GM12878 (cell line): Measurements from ENCODE around the gene EPB41L1. TPM values are rescaled to one million over a fixed set of nuclear protein-coding genes. Genes with fewer than 3 reads are reported as not detected.
A peak's percentile ranks its signal among the peaks of the same experiment; 100 is the strongest.

ENCODE experiments used
- ATAC-seq: fragments of 200-7000 bp; cut with Tn5 transposase; 3 replicates; pipeline ENCODE4 v1.9.1; 2020; ENCODE audit warnings: mild to moderate bottlenecking, moderate library complexity
- BruUV-seq: library from RNA; stranded (reverse); fragments of 400-500 nt; replicated peaks from 2 replicates; lab custom pipeline; 2021; lab: Mats Ljungman, UMichigan
- CTCF ChIA-PET: fragments of 300-600 bp; sonication (Branson Sonifier 250); formaldehyde crosslinking; extraction: SDS; loops from one replicate; lab custom pipeline; 2021; ENCODE audit warnings: inconsistent platforms; lab: Yijun Ruan, JAX
- POLR2A ChIA-PET: fragments of 350-600 bp; formaldehyde crosslinking; extraction: SDS; loops from one replicate; lab custom pipeline; 2021; ENCODE audit warnings: inconsistent platforms; lab: Charles Lee
- RAD21 ChIA-PET: fragments of 300-600 bp; sonication (Branson Sonifier 250); formaldehyde crosslinking; loops from one replicate; lab custom pipeline; 2023; ENCODE audit warnings: antibody characterized with exemption; ENCODE audit not compliant: unreplicated experiment; lab: Charles Lee
- SMC1A ChIA-PET: fragments of 300-600 bp; sonication (Branson Sonifier 250); formaldehyde crosslinking; loops from one replicate; lab custom pipeline; 2023; ENCODE audit not compliant: unreplicated experiment, uncharacterized antibody; lab: Charles Lee
- DNase-seq: peaks from one replicate; pipeline ENCODE4 v3.0.0-alpha.2; 2011; ENCODE audit warnings: low read depth, low spot score
- FAIRE-seq: peaks from 3 replicates; lab custom pipeline; 2011; peaks lifted over from hg19 to GRCh38; lab: Jason Lieb, UNC
- H2AFZ ChIP-seq: 2 replicates; pipeline ENCODE4 v1.6.0; 2011; ENCODE audit warnings: low read depth, low read length, control low read depth; ENCODE audit not compliant: control insufficient read depth
- H3K27ac ChIP-seq: 2 replicates; pipeline ENCODE4 v1.5.1; 2011; ENCODE audit warnings: control low read depth; ENCODE audit not compliant: control insufficient read depth, insufficient read depth
- H3K27me3 ChIP-seq, 2 experiments: replicated peaks in 1 of 2; 2 replicates each; pipeline versions ENCODE4 v1.6.0 to v1.6.1; 2011; ENCODE audit warnings: low read length in 1 of 2; ENCODE audit not compliant: control insufficient read depth in 2 of 2, insufficient read depth in 2 of 2
- H3K36me3 ChIP-seq, 2 experiments: 2 replicates each; pipeline ENCODE4 v1.5.1; 2011; ENCODE audit warnings: low read length in 1 of 2; ENCODE audit not compliant: control insufficient read depth in 2 of 2, insufficient read depth in 2 of 2
- H3K4me1 ChIP-seq: 2 replicates; pipeline ENCODE4 v1.6.1; 2011; ENCODE audit warnings: mild to moderate bottlenecking, low read length, moderate library complexity, mixed read lengths; ENCODE audit not compliant: control insufficient read depth, insufficient read depth
- H3K4me2 ChIP-seq: 2 replicates; pipeline ENCODE4 v1.6.0; 2011; ENCODE audit warnings: control low read depth; ENCODE audit not compliant: control insufficient read depth, insufficient read depth
- H3K4me3 ChIP-seq: fragments of 200-600 bp; sonication (generic); 2 replicates; pipeline ENCODE4 v1.5.1; 2016
- H3K79me2 ChIP-seq: 2 replicates; pipeline ENCODE4 v1.6.0; 2011; ENCODE audit warnings: low read length; ENCODE audit not compliant: control insufficient read depth, insufficient read depth
- H3K9ac ChIP-seq: 2 replicates; pipeline ENCODE4 v1.8.0; 2011; ENCODE audit warnings: low read length, control low read depth, mixed read lengths; ENCODE audit not compliant: control insufficient read depth, insufficient read depth
- H3K9me3 ChIP-seq: replicated peaks from 3 replicates; pipeline ENCODE4 v1.5.1; 2011; ENCODE audit warnings: mild to moderate bottlenecking, low read length; ENCODE audit not compliant: control insufficient read depth, insufficient read depth
- H4K20me1 ChIP-seq: 2 replicates; pipeline ENCODE4 v1.6.0; 2011; ENCODE audit not compliant: control insufficient read depth, insufficient read depth
- JUND ChIP-seq: IDR thresholded peaks from 2 replicates; pipeline ENCODE4 v1.6.1; 2012; ENCODE audit warnings: low read depth, mild to moderate bottlenecking, low read length, improper control_type of control experiment, moderate library complexity
- NFYA ChIP-seq: IDR thresholded peaks from 2 replicates; pipeline ENCODE4 v1.6.1; 2011; ENCODE audit warnings: low read depth, mild to moderate bottlenecking, low read length, improper control_type of control experiment, borderline replicate concordance
- RAD21 ChIP-seq: IDR thresholded peaks from 2 replicates; pipeline ENCODE4 v1.6.1; 2011; ENCODE audit warnings: mild to moderate bottlenecking, low read depth, low read length, moderate library complexity; ENCODE audit not compliant: insufficient read depth
- RBBP5 ChIP-seq: fragments of 200-600 bp; sonication (generic); conservative IDR thresholded peaks from 2 replicates; pipeline ENCODE4 v1.6.1; 2016
- SIX5 ChIP-seq: IDR thresholded peaks from 2 replicates; pipeline ENCODE4 v1.6.1; 2011; ENCODE audit warnings: mild to moderate bottlenecking, low read depth, low read length, moderate library complexity; ENCODE audit not compliant: severe bottlenecking
- SMC3 ChIP-seq: IDR thresholded peaks from 2 replicates; pipeline ENCODE4 v1.6.1; 2011; ENCODE audit warnings: low read length, improper control_type of control experiment, borderline replicate concordance
- WGBS: methylation state at CpG from one replicate; pipeline ENCODE4 v1.1.6; 2016; ENCODE audit warnings: low lambda C conversion rate; ENCODE audit not compliant: insufficient replicate concordance, insufficient coverage; ENCODE audit errors: missing lambda C conversion rate; 5-methylcytosine and 5-hydroxymethylcytosine counted together
- in situ Hi-C: fragments of 300-500 bp; cut with MboI; formaldehyde crosslinking; loops from 9 replicates; pipeline ENCODE4 v1.14.3; 2018; ENCODE audit warnings: mixed read lengths
- intact Hi-C: fragments of 100-400 bp; cut with micrococcal nuclease; formaldehyde crosslinking; loops from one replicate; pipeline ENCODE4 v1.14.2; 2022; ENCODE audit not compliant: unreplicated experiment
- polyA plus RNA-seq, 11 experiments: library from polyadenylated mRNA; depleted of rRNA in 4 of 11; unstranded in 6 of 11; stranded (reverse) in 5 of 11; fragments of >200 nt; fragmentation: Nextera tagmentation in 4 of 11; fragmentation: Illumina TruSeq in 1 of 11; extraction: Ambion mirVana in 4 of 11; extraction: Trizol in 1 of 11; gene quantifications; 1 replicate in 1 of 11; 2 replicates in 10 of 11; pipeline versions ENCODE4 v1.2.1 to v1.2.3, GENCODE V29; 2011 to 2016; ENCODE audit warnings: inconsistent platforms in 2 of 11, missing spikeins in 2 of 11, low read depth in 1 of 11
- total RNA-seq, 4 experiments: library from RNA; depleted of rRNA in 3 of 4; stranded (reverse); fragments of >200 nt in 3 of 4; fragmentation: Illumina TruSeq in 1 of 4; extraction: Trizol in 1 of 4; gene quantifications; 2 replicates each; pipeline versions ENCODE4 v1.2.1 to v1.2.3, GENCODE V29; 2013 to 2021
- TF ChIP-seq, protein P1 (sequence below): fragments of 450-650 bp; formaldehyde crosslinking; IDR thresholded peaks from 2 replicates; pipeline ENCODE4 v1.4.0; 2020; ENCODE audit warnings: mild to moderate bottlenecking, moderate library complexity
- TF ChIP-seq, protein P2 (sequence below): IDR thresholded peaks from 2 replicates; pipeline ENCODE4 v1.6.1; 2012; ENCODE audit warnings: improper control_type of control experiment, low read depth, low read length; ENCODE audit not compliant: insufficient replicate concordance
- TF ChIP-seq, protein P3 (sequence below), 3 experiments: IDR thresholded peaks in 2 of 3; conservative IDR thresholded peaks in 1 of 3; 2 replicates each; pipeline ENCODE4 v1.5.1; 2011; ENCODE audit warnings: low read depth in 3 of 3, low read length in 3 of 3, mild to moderate bottlenecking in 3 of 3, control low read depth in 2 of 3, moderate library complexity in 2 of 3, inconsistent platforms in 1 of 3, mixed read lengths in 1 of 3; ENCODE audit not compliant: control insufficient read depth in 2 of 3, insufficient read depth in 1 of 3; ENCODE audit errors: extremely low read depth in 1 of 3

Gene EPB41L1
- total and polyA plus RNA-seq, 10 of the 15 experiments (the other 5 are each of a cell fraction or from before 2014, with no cell fraction given): 0.08 to 3.2 (median 0.31) TPM

DNA sequence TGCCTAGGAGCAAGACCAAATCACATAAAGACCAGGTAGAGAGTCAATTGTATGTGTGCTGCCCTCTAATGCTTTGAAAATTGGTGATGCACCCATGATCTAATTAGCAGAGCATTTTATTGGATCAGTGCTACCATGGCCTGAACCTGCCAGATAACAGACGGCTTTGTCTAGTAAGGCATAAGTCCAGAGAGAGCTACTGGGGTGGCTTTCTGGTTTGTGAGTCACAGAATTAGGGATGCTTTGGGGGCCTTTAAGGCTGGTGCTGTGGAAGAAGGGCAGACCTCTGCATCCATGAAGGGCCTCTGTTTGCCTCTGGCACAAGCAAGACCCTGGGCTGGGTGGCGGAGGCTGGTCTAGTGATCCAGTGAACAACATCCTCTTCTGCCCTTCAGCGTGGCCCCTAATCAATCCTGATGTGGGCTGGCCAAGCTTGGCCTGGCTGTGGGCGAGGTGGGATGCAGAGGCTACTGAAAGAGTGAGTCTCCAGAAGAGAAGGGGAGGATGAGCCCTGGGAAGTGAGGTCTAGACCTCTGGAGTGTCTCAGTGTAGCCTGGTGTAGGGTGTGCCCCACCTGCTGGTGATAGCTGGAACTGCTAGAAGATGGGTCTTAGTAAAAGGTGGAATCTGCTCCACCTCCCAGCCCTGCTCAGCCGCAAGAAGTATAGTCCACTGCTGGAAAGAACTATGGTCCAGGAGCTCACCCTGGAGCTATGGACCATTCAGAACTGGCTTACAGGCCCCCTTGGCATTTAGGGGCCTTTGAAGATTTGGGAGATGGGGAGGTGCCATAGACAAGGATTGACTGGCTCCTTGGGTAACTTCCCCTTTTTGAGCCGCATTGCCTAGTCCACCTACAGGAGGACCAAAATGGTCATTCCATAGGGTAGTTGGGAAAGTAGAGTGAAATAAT lies 45.1 kb downstream of the EPB41L1 start:
- intact Hi-C loops (loop anchor here (1.0 to 2.0 kb wide), 2 partner anchors 43 to 205 kb away; no protein-coding TSS in a partner anchor), in situ Hi-C loops (loop anchor here (5.0 kb wide), 1 partner anchor 243 kb away; no protein-coding TSS in a partner anchor)
- no peak overlapping the region for H2AFZ ChIP-seq
- WGBS: 35% methylated on average over 6 of the region's 6 CpGs
- no peak overlapping the region for H3K4me3 ChIP-seq
- SMC1A ChIA-PET: interaction anchor here (0.7 to 3.1 kb wide), 8 partner anchors 40 to 332 kb away, joined by 3 to 28 read pairs (median 4); no protein-coding TSS in a partner anchor
- FAIRE-seq (peak; percentile 98), DNase-seq (no peak), ATAC-seq (peak; percentile 91)
- RAD21 ChIA-PET: interaction anchor here (0.6 to 3.2 kb wide), 13 partner anchors 11 to 533 kb away, joined by 3 to 29 read pairs (median 4); no protein-coding TSS in a partner anchor
- H3K27ac ChIP-seq: no peak overlapping the region
- no peaks in the 10 kb centered on the region for H3K4me1 ChIP-seq
- no peaks in the 10 kb centered on the region for H3K36me3 ChIP-seq
- H3K27me3 ChIP-seq: peaks cover 0 to 7% of the 10 kb centered on the region in 2 experiments; a peak in 3 of 4 replicates
- POLR2A ChIA-PET: no interaction called here
- no peak overlapping the region for H3K4me2 ChIP-seq
- no TSS peak for BruUV-seq
- TF ChIP-seq JUND: no peak
- TF ChIP-seq, protein P1, sequence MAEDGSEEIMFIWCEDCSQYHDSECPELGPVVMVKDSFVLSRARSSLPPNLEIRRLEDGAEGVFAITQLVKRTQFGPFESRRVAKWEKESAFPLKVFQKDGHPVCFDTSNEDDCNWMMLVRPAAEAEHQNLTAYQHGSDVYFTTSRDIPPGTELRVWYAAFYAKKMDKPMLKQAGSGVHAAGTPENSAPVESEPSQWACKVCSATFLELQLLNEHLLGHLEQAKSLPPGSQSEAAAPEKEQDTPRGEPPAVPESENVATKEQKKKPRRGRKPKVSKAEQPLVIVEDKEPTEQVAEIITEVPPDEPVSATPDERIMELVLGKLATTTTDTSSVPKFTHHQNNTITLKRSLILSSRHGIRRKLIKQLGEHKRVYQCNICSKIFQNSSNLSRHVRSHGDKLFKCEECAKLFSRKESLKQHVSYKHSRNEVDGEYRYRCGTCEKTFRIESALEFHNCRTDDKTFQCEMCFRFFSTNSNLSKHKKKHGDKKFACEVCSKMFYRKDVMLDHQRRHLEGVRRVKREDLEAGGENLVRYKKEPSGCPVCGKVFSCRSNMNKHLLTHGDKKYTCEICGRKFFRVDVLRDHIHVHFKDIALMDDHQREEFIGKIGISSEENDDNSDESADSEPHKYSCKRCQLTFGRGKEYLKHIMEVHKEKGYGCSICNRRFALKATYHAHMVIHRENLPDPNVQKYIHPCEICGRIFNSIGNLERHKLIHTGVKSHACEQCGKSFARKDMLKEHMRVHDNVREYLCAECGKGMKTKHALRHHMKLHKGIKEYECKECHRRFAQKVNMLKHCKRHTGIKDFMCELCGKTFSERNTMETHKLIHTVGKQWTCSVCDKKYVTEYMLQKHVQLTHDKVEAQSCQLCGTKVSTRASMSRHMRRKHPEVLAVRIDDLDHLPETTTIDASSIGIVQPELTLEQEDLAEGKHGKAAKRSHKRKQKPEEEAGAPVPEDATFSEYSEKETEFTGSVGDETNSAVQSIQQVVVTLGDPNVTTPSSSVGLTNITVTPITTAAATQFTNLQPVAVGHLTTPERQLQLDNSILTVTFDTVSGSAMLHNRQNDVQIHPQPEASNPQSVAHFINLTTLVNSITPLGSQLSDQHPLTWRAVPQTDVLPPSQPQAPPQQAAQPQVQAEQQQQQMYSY (CRISPR knock-in tag): no peak
- TF ChIP-seq, protein P2, sequence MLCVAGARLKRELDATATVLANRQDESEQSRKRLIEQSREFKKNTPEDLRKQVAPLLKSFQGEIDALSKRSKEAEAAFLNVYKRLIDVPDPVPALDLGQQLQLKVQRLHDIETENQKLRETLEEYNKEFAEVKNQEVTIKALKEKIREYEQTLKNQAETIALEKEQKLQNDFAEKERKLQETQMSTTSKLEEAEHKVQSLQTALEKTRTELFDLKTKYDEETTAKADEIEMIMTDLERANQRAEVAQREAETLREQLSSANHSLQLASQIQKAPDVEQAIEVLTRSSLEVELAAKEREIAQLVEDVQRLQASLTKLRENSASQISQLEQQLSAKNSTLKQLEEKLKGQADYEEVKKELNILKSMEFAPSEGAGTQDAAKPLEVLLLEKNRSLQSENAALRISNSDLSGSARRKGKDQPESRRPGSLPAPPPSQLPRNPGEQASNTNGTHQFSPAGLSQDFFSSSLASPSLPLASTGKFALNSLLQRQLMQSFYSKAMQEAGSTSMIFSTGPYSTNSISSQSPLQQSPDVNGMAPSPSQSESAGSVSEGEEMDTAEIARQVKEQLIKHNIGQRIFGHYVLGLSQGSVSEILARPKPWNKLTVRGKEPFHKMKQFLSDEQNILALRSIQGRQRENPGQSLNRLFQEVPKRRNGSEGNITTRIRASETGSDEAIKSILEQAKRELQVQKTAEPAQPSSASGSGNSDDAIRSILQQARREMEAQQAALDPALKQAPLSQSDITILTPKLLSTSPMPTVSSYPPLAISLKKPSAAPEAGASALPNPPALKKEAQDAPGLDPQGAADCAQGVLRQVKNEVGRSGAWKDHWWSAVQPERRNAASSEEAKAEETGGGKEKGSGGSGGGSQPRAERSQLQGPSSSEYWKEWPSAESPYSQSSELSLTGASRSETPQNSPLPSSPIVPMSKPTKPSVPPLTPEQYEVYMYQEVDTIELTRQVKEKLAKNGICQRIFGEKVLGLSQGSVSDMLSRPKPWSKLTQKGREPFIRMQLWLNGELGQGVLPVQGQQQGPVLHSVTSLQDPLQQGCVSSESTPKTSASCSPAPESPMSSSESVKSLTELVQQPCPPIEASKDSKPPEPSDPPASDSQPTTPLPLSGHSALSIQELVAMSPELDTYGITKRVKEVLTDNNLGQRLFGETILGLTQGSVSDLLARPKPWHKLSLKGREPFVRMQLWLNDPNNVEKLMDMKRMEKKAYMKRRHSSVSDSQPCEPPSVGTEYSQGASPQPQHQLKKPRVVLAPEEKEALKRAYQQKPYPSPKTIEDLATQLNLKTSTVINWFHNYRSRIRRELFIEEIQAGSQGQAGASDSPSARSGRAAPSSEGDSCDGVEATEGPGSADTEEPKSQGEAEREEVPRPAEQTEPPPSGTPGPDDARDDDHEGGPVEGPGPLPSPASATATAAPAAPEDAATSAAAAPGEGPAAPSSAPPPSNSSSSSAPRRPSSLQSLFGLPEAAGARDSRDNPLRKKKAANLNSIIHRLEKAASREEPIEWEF: no peak
- TF ChIP-seq SMC3: peak; percentile 74; the same call in 1 of the 2 replicates
- TF ChIP-seq, protein P3, sequence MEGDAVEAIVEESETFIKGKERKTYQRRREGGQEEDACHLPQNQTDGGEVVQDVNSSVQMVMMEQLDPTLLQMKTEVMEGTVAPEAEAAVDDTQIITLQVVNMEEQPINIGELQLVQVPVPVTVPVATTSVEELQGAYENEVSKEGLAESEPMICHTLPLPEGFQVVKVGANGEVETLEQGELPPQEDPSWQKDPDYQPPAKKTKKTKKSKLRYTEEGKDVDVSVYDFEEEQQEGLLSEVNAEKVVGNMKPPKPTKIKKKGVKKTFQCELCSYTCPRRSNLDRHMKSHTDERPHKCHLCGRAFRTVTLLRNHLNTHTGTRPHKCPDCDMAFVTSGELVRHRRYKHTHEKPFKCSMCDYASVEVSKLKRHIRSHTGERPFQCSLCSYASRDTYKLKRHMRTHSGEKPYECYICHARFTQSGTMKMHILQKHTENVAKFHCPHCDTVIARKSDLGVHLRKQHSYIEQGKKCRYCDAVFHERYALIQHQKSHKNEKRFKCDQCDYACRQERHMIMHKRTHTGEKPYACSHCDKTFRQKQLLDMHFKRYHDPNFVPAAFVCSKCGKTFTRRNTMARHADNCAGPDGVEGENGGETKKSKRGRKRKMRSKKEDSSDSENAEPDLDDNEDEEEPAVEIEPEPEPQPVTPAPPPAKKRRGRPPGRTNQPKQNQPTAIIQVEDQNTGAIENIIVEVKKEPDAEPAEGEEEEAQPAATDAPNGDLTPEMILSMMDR (IDR thresholded peaks at IDR 0.05 in 2 of 3, conservative IDR thresholded peaks at IDR 0.05 in 1 of 3; ENCODE audit: control insufficient read depth in 2 of 3, extremely low read depth in 1 of 3, insufficient read depth in 1 of 3, low read depth in 3 of 3, low read length in 3 of 3): peak; percentile 87 to 94 (median 92)
- no peak for TF ChIP-seq NFYA
- TF ChIP-seq RBBP5: no peak
- TF ChIP-seq RAD21: peak; percentile 63
- TF ChIP-seq SIX5: no peak
- no peaks in the 10 kb centered on the region for H4K20me1 ChIP-seq
- CTCF ChIA-PET: interaction anchor here (0.6 to 8.1 kb wide), 28 partner anchors 8 to 396 kb away, joined by 3 to 115 read pairs (median 6); no protein-coding TSS in a partner anchor
- H3K9ac ChIP-seq: no peak overlapping the region
- H3K9me3 ChIP-seq: no peaks in the 10 kb centered on the region
- H3K79me2 ChIP-seq: no peaks in the 10 kb centered on the region
